ENCODE data around the gene DNAH6.
"Not testable (repeated sequence)": the region's sequence is repeated elsewhere in the genome, so short reads cannot be mapped to it uniquely, and the experiment has no call there.

DNAH6 gene

GRCh38 chr2:84768840-84769239, 252.5 kb downstream of the DNAH6 start:
- DNase-seq: no peak

GRCh38 chr2:84770280-84770679, 254.0 kb downstream of the DNAH6 start:
- no peak for DNase-seq

GRCh38 chr2:84771251-84771650, 255.0 kb downstream of the DNAH6 start:
- no peak for DNase-seq

GRCh38 chr2:84773562-84773961, 257.3 kb downstream of the DNAH6 start:
- not testable (repeated sequence) for DNase-seq

- no peak for DNase-seq
Observed at GRCh38 chr2:84776011-84776410, 259.7 kb downstream of the DNAH6 start.

GRCh38 chr2:84778911-84779690, 262.8 kb downstream of the DNAH6 start:
- DNase-seq: no peak

- no peak for DNase-seq
Observed at GRCh38 chr2:84779781-84780180, 263.5 kb downstream of the DNAH6 start.

GRCh38 chr2:84781942-84782716, 265.8 kb downstream of the DNAH6 start:
- DNase-seq: no peak

- no peak for DNase-seq
Observed at GRCh38 chr2:84782717-84783442, 266.6 kb downstream of the DNAH6 start.

- no peak for DNase-seq
Observed at GRCh38 chr2:84785950-84786349, 269.7 kb downstream of the DNAH6 start.

- no peak for DNase-seq
Observed at GRCh38 chr2:84786601-84787000, 270.3 kb downstream of the DNAH6 start.

- DNase-seq: no peak
Observed at GRCh38 chr2:84788027-84788426, 271.7 kb downstream of the DNAH6 start.

GRCh38 chr2:84788498-84788897, 272.2 kb downstream of the DNAH6 start:
- DNase-seq: no peak

- DNase-seq: no peak
Observed at GRCh38 chr2:84792856-84793522, 276.7 kb downstream of the DNAH6 start.

- no peak for DNase-seq
Observed at GRCh38 chr2:84793641-84794040, 277.3 kb downstream of the DNAH6 start.

GRCh38 chr2:84796798-84797197, 280.5 kb downstream of the DNAH6 start:
- no peak for DNase-seq

GRCh38 chr2:84797271-84797670, 281.0 kb downstream of the DNAH6 start:
- no peak for DNase-seq

- DNase-seq: no peak
Observed at GRCh38 chr2:84799772-84800171, 283.5 kb downstream of the DNAH6 start.

GRCh38 chr2:84800194-84800805, 284.0 kb downstream of the DNAH6 start:
- DNase-seq: no peak

- DNase-seq: no peak
Observed at GRCh38 chr2:84801811-84802210, 285.5 kb downstream of the DNAH6 start.

- DNase-seq: no peak
Observed at GRCh38 chr2:84805250-84805958, 289.1 kb downstream of the DNAH6 start.

- no peak for DNase-seq
Observed at GRCh38 chr2:84807063-84807485, 290.8 kb downstream of the DNAH6 start.
